Measurements from ENCODE around the gene NRXN3. TPM values are rescaled to one million over a fixed set of nuclear protein-coding genes. Genes with fewer than 3 reads are reported as not detected.

NRXN3 gene
- total and polyA plus RNA-seq, 2 of the 13 experiments (the other 11 are each of a cell fraction or from before 2014, with no cell fraction given), result 0.03 TPM; not detected in 1

- no peaks in the 10 kb centered on the region for H3K79me2 ChIP-seq (ENCODE audit: insufficient read depth, low read length)
- POLR2A ChIA-PET, result no interaction called here
- H4K20me1 ChIP-seq (ENCODE audit: insufficient read depth, low read length), result no peaks in the 10 kb centered on the region
- TF ChIP-seq ZNF260 (CRISPR knock-in tag; IDR thresholded peaks at IDR 0.05; ENCODE audit: borderline replicate concordance, low read depth), result no peak
- TF ChIP-seq HDAC2 (CRISPR knock-in tag; IDR thresholded peaks at IDR 0.05), result no peak
- no TSS peak for BruUV-seq (replicated peaks)
- H3K9ac ChIP-seq (ENCODE audit: insufficient read depth, low read depth, low read length), result no peak overlapping the region
- H3K4me2 ChIP-seq (ENCODE audit: low read depth, low read length), result no peak overlapping the region
- H3K27ac ChIP-seq (ENCODE audit: extremely low read length, insufficient read depth, low read length), result no peak overlapping the region
- H3K36me3 ChIP-seq (replicated peaks in 1 of 2; ENCODE audit: control insufficient read depth in 1 of 2, insufficient read depth in 2 of 2, low read length in 2 of 2), result no peaks in the 10 kb centered on the region
- H3K4me3 ChIP-seq (replicated peaks in 1 of 3; ENCODE audit: insufficient read depth in 1 of 3, low read depth in 2 of 3, low read length in 3 of 3), result no peak overlapping the region
- CTCF ChIA-PET (ENCODE audit: low intra/inter-chr PET ratio, low total read pairs), result no interaction called here
- ATAC-seq, result no peak
- in situ Hi-C loops (cut with HindIII; ENCODE audit: extremely low pct_ligation_motif_present, low pct_unique_long_range_greater_than_20kb) (no loop called here), intact Hi-C loops (cut with micrococcal nuclease; ENCODE audit: unreplicated experiment) (no loop called here)
- no peaks in the 10 kb centered on the region for H3K27me3 ChIP-seq (ENCODE audit: control insufficient read depth in 1 of 2, insufficient read depth in 2 of 2, low read length in 2 of 2)
- H3K4me1 ChIP-seq (ENCODE audit: insufficient read depth, low read length), result no peaks in the 10 kb centered on the region
- no peak overlapping the region for H2AFZ ChIP-seq (ENCODE audit: low read length)
- no peak for DNase-seq (ENCODE audit: low spot score)
- no peak for FAIRE-seq
- peaks cover 90% of the 10 kb centered on the region for H3K9me3 ChIP-seq (ENCODE audit: low read length)
Observed at GRCh38 chr14:79304279-79304678, 1134.1 kb downstream of the NRXN3 start.

GRCh38 chr14:79306546-79306945 is 1136.4 kb downstream of the NRXN3 start:
- ATAC-seq (no peak), DNase-seq (ENCODE audit: low spot score) (no peak), FAIRE-seq (no peak)
- intact Hi-C loops (cut with micrococcal nuclease; ENCODE audit: unreplicated experiment) (no loop called here), in situ Hi-C loops (cut with HindIII; ENCODE audit: extremely low pct_ligation_motif_present, low pct_unique_long_range_greater_than_20kb) (no loop called here)
- H3K4me2 ChIP-seq (ENCODE audit: low read depth, low read length), result no peak overlapping the region
- TF ChIP-seq MED1 (CRISPR knock-in tag; IDR thresholded peaks at IDR 0.05), result no peak
- TF ChIP-seq HNRNPLL (IDR thresholded peaks at IDR 0.05; ENCODE audit: low read depth, low read length, poor library complexity, severe bottlenecking), result no peak
- no peak for TF ChIP-seq ZNF605 (CRISPR knock-in tag; IDR thresholded peaks at IDR 0.05)
- no peak for TF ChIP-seq MXD4 (CRISPR knock-in tag; IDR thresholded peaks at IDR 0.05)
- TF ChIP-seq, protein P1, sequence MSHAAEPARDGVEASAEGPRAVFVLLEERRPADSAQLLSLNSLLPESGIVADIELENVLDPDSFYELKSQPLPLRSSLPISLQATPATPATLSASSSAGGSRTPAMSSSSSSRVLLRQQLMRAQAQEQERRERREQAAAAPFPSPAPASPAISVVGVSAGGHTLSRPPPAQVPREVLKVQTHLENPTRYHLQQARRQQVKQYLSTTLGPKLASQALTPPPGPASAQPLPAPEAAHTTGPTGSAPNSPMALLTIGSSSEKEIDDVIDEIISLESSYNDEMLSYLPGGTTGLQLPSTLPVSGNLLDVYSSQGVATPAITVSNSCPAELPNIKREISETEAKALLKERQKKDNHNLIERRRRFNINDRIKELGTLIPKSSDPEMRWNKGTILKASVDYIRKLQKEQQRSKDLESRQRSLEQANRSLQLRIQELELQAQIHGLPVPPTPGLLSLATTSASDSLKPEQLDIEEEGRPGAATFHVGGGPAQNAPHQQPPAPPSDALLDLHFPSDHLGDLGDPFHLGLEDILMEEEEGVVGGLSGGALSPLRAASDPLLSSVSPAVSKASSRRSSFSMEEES (CRISPR knock-in tag; IDR thresholded peaks at IDR 0.05), result no peak
- no peak for TF ChIP-seq NFIC (IDR thresholded peaks at IDR 0.05; ENCODE audit: low read length)
- TF ChIP-seq, protein P2, sequence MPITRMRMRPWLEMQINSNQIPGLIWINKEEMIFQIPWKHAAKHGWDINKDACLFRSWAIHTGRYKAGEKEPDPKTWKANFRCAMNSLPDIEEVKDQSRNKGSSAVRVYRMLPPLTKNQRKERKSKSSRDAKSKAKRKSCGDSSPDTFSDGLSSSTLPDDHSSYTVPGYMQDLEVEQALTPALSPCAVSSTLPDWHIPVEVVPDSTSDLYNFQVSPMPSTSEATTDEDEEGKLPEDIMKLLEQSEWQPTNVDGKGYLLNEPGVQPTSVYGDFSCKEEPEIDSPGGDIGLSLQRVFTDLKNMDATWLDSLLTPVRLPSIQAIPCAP (CRISPR knock-in tag; IDR thresholded peaks at IDR 0.05; ENCODE audit: low read depth), result no peak
- TF ChIP-seq, protein P3, sequence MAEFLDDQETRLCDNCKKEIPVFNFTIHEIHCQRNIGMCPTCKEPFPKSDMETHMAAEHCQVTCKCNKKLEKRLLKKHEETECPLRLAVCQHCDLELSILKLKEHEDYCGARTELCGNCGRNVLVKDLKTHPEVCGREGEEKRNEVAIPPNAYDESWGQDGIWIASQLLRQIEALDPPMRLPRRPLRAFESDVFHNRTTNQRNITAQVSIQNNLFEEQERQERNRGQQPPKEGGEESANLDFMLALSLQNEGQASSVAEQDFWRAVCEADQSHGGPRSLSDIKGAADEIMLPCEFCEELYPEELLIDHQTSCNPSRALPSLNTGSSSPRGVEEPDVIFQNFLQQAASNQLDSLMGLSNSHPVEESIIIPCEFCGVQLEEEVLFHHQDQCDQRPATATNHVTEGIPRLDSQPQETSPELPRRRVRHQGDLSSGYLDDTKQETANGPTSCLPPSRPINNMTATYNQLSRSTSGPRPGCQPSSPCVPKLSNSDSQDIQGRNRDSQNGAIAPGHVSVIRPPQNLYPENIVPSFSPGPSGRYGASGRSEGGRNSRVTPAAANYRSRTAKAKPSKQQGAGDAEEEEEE (CRISPR knock-in tag; IDR thresholded peaks at IDR 0.05; ENCODE audit: borderline replicate concordance), result no peak
- no peaks in the 10 kb centered on the region for H3K79me2 ChIP-seq (ENCODE audit: insufficient read depth, low read length)
- H3K27me3 ChIP-seq (ENCODE audit: control insufficient read depth in 1 of 2, insufficient read depth in 2 of 2, low read length in 2 of 2), result no peaks in the 10 kb centered on the region
- H3K4me1 ChIP-seq (ENCODE audit: insufficient read depth, low read length), result no peaks in the 10 kb centered on the region
- H3K9me3 ChIP-seq (ENCODE audit: low read length), result peaks cover 70% of the 10 kb centered on the region
- H4K20me1 ChIP-seq (ENCODE audit: insufficient read depth, low read length), result no peaks in the 10 kb centered on the region
- no peak overlapping the region for H3K27ac ChIP-seq (ENCODE audit: extremely low read length, insufficient read depth, low read length)
- H3K9ac ChIP-seq (ENCODE audit: insufficient read depth, low read depth, low read length), result no peak overlapping the region
- no peaks in the 10 kb centered on the region for H3K36me3 ChIP-seq (replicated peaks in 1 of 2; ENCODE audit: control insufficient read depth in 1 of 2, insufficient read depth in 2 of 2, low read length in 2 of 2)
- ChIA-PET POLR2A (no interaction called here), CTCF (ENCODE audit: low intra/inter-chr PET ratio, low total read pairs) (no interaction called here)
- no TSS peak for BruUV-seq (replicated peaks)
- no peak overlapping the region for H2AFZ ChIP-seq (ENCODE audit: low read length)
- WGBS (ENCODE audit: low lambda C conversion rate), result 44% methylated on average over 2 of the region's 2 CpGs
- H3K4me3 ChIP-seq (replicated peaks in 1 of 3; ENCODE audit: insufficient read depth in 1 of 3, low read depth in 2 of 3, low read length in 3 of 3), result no peak overlapping the region

Measured in HepG2 (cell line).